NCI-H524 treated with DMSO at 0.1 percent for 48 hours (cell line): ENCODE measurements around the gene TMC6.
"Not testable (repeated sequence)": the region's sequence is repeated elsewhere in the genome, so short reads cannot be mapped to it uniquely, and the experiment has no call there.

ENCODE experiments used
- DNase-seq: peaks from one replicate; lab custom pipeline; 2025; lab: John Stamatoyannopoulos, UW

Gene TMC6

GRCh38 chr17:78075545-78075944, 53.0 kb downstream of the TMC6 start:
- no peak for DNase-seq

DNA sequence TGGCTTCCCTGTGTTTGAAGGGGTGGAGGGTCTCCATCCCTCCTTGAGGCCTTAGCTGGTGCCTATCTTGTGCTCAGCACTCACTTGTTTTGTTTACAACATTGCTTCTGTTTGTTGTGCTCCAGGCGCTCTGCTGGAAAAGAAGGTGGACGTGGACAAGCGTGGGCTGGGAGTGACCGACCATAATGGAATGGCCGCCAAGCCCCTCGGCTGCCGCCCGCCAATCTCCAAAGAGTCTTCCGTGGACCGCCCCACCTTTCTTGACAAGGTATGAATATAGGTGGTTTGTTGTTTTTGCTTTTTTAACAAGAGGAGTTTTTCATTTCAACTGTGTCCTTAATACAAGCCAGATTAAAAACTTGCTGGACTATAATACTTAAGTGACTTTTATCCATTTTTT, 53.5 kb downstream of the TMC6 start:
- no peak for DNase-seq

- no peak for DNase-seq
Observed at GRCh38 chr17:78072961-78073360, 55.6 kb downstream of the TMC6 start.

GRCh38 chr17:78069695-78070094, 58.9 kb downstream of the TMC6 start:
- no peak for DNase-seq

DNA sequence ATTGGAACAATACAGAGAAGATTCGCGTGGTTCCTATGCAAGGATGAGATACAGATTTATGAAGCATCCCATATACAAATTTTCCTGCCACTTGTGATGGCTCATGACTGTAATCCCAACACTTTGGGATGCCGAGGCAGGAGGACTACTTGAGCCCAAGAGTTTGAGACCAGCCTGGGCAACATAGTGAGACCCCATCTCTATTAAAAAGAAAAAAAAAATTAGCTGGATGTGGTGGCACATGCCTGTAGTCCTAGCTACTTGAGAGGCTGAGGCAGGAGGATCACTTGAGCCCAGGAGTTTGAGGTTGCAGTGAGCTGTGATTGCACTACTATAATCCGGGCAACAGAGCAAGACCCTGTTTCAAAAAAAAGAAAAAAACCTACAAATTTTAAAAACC, 61.6 kb downstream of the TMC6 start:
- not testable (repeated sequence) for DNase-seq

- DNase-seq, result no peak
Observed at GRCh38 chr17:78064708-78065107, 63.8 kb downstream of the TMC6 start.

- no peak for DNase-seq
Observed at GRCh38 chr17:78063489-78063888, 65.1 kb downstream of the TMC6 start.

DNA sequence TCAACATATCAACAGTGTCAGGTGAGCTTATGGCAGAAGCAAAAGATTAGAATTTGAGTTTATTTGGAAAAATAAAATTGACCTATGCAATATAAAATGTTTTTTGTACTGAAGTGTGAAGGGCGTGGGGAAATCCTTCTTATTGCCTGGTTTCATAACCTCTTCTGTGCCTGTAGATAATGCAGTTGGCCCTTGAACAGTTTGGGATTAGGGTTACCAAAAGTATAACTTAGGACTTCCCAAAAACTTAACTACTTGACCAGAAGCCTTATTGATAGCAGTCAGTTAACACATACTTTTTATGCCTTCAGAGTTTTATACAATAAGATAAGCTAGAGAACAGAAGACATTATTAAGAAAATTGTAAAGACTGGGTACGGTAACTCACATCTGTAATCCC, 66.0 kb downstream of the TMC6 start:
- DNase-seq, result no peak
